Activated CD8-positive, alpha-beta T cell treated with anti-CD3 and anti-CD28 coated beads for 36 hours (primary cell): ENCODE data around the gene BCL2. TPM values are rescaled to one million over a fixed set of nuclear protein-coding genes. Genes with fewer than 3 reads are reported as not detected.
"Not testable (repeated sequence)": the region's sequence is repeated elsewhere in the genome, so short reads cannot be mapped to it uniquely, and the experiment has no call there.

Experiments used
- ATAC-seq: fragments of 200-7000 bp; cut with Tn5 transposase; one replicate; pipeline ENCODE4 v1.10.0; 2021; ENCODE audit warnings: mild to moderate bottlenecking, moderate library complexity
- CTCF ChIA-PET: fragments of 350-600 bp; sonication (Branson Sonifier 250); formaldehyde crosslinking; loops from one replicate; lab custom pipeline; 2021; ENCODE audit warnings: antibody characterized with exemption; lab: Charles Lee
- POLR2A ChIA-PET: fragments of 350-600 bp; sonication (Branson Sonifier 250); formaldehyde crosslinking; loops from one replicate; lab custom pipeline; 2021; ENCODE audit warnings: antibody characterized with exemption; lab: Charles Lee
- DNase-seq: peaks from one replicate; pipeline ENCODE4 v3.0.0-alpha.2; 2020
- H3K27ac Mint-ChIP-seq: one replicate; pipeline ENCODE4 v1.8.0; 2021; ENCODE audit warnings: mild to moderate bottlenecking, mixed read lengths
- H3K27me3 Mint-ChIP-seq: one replicate; pipeline ENCODE4 v1.8.0; 2021; ENCODE audit warnings: mixed read lengths
- H3K36me3 Mint-ChIP-seq: one replicate; pipeline ENCODE4 v1.8.0; 2021; ENCODE audit warnings: low read depth, mixed read lengths
- H3K4me1 Mint-ChIP-seq: one replicate; pipeline ENCODE4 v1.8.0; 2021; ENCODE audit warnings: low read depth, mixed read lengths
- H3K4me3 Mint-ChIP-seq: one replicate; pipeline ENCODE4 v1.8.0; 2021; ENCODE audit warnings: mild to moderate bottlenecking, moderate library complexity, mixed read lengths
- H3K9me3 Mint-ChIP-seq: one replicate; pipeline ENCODE4 v1.8.0; 2021; ENCODE audit warnings: mixed read lengths
- intact Hi-C: fragments of 100-400 bp; cut with micrococcal nuclease; formaldehyde crosslinking; loops from one replicate; pipeline ENCODE4 v1.10.0; 2022
- total RNA-seq, 2 experiments: library from RNA; stranded (reverse); gene quantifications; one replicate each; pipeline ENCODE4 v1.2.3, GENCODE V29; 2021
- TF ChIP-seq, protein P1 (sequence below): fragments of 200-600 bp; IDR thresholded peaks from one replicate; pipeline ENCODE4 v1.8.0; 2022; ENCODE audit warnings: antibody characterized with exemption, mild to moderate bottlenecking

The BCL2 gene
- total RNA-seq, 2 experiments from 2014 or later: 104 to 107 TPM

DNA sequence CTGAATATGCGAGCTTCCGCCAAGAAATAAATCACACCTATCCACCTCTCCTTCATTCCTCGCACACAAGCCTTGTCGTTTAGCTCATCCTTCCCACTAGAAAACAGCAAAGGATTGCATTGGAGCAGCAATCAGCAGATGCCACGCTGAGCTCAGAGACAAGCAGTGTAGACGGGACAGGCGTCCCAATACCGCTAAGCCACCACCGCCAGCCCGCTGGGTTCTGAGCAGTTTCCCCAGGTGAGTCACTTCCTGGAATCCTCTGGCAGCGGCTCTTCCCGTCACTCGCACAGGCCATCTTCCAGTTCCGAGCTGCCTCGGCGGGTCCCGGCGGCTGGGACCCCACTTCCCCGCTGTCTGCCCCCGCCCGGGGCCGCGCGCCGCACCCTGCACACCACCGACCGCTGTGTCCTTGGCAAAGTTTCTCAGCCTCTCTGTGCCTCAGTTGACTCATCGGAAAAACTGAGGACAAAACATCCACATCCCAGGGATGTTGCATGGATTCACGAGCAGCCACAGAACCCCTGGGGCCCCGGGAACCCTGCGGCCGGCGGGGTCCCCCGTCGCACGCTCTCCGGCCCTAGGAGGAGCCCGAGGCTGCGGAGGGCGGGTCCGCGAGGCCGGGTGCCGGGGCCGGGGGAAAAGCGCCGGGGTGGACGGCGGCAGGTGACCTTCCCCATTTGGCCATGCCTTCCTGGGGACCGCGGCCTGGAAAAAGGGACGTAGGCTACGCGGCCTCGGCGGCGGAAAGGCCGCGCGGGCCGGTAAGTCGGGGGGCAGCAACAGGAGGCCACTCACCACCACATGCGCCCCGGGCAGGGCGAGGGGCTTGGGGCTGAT is 46.9 kb upstream of the BCL2 start:
- Mint-ChIP-seq H3K9me3 (peaks cover 23% of the 10 kb centered on the region), H3K4me3 (peak overlapping the region; percentile 81), H3K27ac (peak overlapping the region; percentile 69), H3K27me3 (no peaks in the 10 kb centered on the region), H3K4me1 (peaks cover 29% of the 10 kb centered on the region), H3K36me3 (peaks cover 26% of the 10 kb centered on the region)
- peak; percentile 56 for ATAC-seq
- ChIA-PET POLR2A (interaction anchor here (0.7 to 2.1 kb wide), 8 partner anchors 9 to 229 kb away, joined by 3 to 7 read pairs (median 4); partner anchors contain the start of genes BCL2 and VPS4B), CTCF (interaction anchor here (0.8 to 4.6 kb wide), 9 partner anchors 8 to 349 kb away, joined by 3 to 36 read pairs (median 4); partner anchors contain the start of gene VPS4B)
- TF ChIP-seq, protein P1, sequence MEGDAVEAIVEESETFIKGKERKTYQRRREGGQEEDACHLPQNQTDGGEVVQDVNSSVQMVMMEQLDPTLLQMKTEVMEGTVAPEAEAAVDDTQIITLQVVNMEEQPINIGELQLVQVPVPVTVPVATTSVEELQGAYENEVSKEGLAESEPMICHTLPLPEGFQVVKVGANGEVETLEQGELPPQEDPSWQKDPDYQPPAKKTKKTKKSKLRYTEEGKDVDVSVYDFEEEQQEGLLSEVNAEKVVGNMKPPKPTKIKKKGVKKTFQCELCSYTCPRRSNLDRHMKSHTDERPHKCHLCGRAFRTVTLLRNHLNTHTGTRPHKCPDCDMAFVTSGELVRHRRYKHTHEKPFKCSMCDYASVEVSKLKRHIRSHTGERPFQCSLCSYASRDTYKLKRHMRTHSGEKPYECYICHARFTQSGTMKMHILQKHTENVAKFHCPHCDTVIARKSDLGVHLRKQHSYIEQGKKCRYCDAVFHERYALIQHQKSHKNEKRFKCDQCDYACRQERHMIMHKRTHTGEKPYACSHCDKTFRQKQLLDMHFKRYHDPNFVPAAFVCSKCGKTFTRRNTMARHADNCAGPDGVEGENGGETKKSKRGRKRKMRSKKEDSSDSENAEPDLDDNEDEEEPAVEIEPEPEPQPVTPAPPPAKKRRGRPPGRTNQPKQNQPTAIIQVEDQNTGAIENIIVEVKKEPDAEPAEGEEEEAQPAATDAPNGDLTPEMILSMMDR: no peak
- DNase-seq: peak; percentile 79
- intact Hi-C loops: loop anchor here (5.0 kb wide), 1 partner anchor 56 kb away; the partner anchor contains the start of gene VPS4B

DNA sequence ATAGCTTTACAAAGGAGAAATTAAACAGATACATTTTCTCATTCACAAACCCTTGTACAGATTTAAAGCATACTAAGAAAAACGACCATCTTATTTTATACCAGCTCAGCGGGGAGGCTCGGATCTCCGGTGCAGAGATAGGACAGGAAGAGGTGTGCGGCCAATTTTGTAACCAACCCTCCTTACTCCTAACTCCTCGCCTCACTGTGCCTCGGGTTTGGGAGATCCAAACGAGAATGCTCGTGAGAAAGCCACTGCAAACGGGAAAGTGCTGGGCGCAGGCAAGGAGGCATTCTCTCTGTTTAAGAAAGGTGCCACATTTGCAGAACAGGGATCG is 46.3 kb upstream of the BCL2 start:
- ATAC-seq: no peak
- Mint-ChIP-seq H3K27ac (peak overlapping the region; percentile 69), H3K4me1 (peaks cover 29% of the 10 kb centered on the region), H3K9me3 (peaks cover 23% of the 10 kb centered on the region), H3K4me3 (peak overlapping the region; percentile 81), H3K36me3 (peaks cover 29% of the 10 kb centered on the region), H3K27me3 (no peaks in the 10 kb centered on the region)
- ChIA-PET POLR2A (interaction anchor here (0.7 to 2.1 kb wide), 12 partner anchors 9 to 255 kb away, joined by 3 to 7 read pairs (median 3); partner anchors contain the start of genes BCL2 and VPS4B), CTCF (interaction anchor here (0.6 to 4.6 kb wide), 7 partner anchors 25 to 348 kb away, joined by 3 to 36 read pairs (median 3); no protein-coding TSS in a partner anchor)
- TF ChIP-seq, protein P1: no peak
- intact Hi-C loops: loop anchor here (5.0 kb wide), 1 partner anchor 56 kb away; the partner anchor contains the start of gene VPS4B
- DNase-seq: peak; percentile 43

DNA sequence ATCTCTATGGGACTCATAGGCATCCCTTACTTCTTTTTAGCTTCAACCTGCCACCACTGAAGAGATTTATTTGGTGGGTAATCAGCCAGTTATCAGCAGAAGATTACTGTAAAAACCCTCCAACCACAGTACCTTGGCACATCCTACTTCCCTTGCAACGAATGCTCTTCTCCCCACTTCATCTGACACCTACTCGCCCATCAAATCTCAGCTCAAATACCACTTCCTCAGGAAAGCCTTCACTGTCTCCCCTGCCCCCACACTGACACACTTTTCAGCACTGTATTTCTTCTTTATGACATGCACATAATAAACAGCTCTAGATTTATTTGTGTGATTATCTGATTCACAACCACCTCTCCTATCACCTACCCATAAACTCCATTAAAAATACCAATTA is 44.4 kb upstream of the BCL2 start:
- Mint-ChIP-seq H3K27me3 (no peaks in the 10 kb centered on the region), H3K9me3 (peaks cover 13% of the 10 kb centered on the region), H3K36me3 (peaks cover 30% of the 10 kb centered on the region), H3K4me3 (no peak overlapping the region), H3K27ac (no peak overlapping the region), H3K4me1 (peaks cover 27% of the 10 kb centered on the region)
- ChIA-PET POLR2A (interaction anchor here (0.7 to 0.9 kb wide), 3 partner anchors 26 to 59 kb away, joined by 3 read pairs; partner anchors contain the start of gene VPS4B), CTCF (interaction anchor here (0.7 to 4.6 kb wide), 7 partner anchors 24 to 350 kb away, joined by 3 to 36 read pairs (median 5); no protein-coding TSS in a partner anchor)
- DNase-seq (peak; percentile 49), ATAC-seq (no peak)
- TF ChIP-seq, protein P1: no peak
- intact Hi-C loops: no loop called here

DNA sequence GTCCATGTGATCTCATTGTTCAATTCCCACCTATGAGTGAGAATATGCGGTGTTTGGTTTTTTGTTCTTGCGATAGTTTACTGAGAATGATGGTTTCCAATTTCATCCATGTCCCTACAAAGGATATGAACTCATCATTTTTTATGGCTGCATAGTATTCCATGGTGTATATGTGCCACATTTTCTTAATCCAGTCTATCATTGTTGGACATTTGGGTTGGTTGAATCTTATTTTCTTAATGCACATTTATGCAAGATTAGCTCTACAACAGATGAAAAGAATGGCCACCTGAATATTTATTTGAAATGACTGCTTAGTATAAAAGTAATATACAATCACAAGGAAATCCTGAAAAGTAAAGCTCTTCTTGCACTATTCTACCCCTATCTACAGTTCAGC is 43.9 kb upstream of the BCL2 start:
- H3K9me3 Mint-ChIP-seq, H3K4me3 Mint-ChIP-seq, ATAC-seq, H3K27ac Mint-ChIP-seq, H3K27me3 Mint-ChIP-seq, intact Hi-C loops, DNase-seq: not testable (repeated sequence)
- Mint-ChIP-seq H3K36me3 (peaks cover 25% of the 10 kb centered on the region), H3K4me1 (peaks cover 24% of the 10 kb centered on the region)
- ChIA-PET POLR2A (interaction anchor here (0.7 to 0.9 kb wide), 3 partner anchors 26 to 59 kb away, joined by 3 read pairs; partner anchors contain the start of gene VPS4B), CTCF (interaction anchor here (1.0 to 4.6 kb wide), 6 partner anchors 23 to 347 kb away, joined by 3 to 36 read pairs (median 6); no protein-coding TSS in a partner anchor)

DNA sequence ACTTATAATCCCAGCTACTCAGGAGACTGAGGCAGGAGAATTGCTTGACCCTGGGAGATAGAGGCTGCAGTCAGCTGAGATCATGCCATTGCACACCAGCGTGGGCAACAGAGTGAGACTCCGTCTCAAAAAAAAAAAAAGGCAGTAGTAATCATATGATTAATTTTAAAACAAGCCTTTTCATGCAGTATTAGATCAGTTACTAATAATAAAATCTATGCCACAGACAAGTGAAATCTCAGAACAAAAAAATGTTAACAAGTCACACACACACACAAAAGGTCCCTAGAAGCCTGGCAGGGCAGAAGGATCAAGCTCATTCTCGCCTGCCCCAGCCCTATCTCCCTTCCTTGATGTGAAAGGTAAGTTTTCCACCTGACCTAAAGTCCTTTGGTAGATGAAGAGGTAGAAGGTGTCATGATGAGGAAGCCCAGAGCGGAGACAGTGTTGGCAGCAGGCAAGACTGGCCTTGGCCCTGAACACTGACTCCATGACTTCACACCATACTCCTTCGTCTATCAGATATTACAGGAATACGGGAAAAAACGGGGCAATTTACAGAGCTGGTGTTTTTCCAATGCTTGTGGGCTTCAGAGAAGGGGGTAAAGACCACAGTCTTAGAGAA is 36.8 kb upstream of the BCL2 start:
- POLR2A ChIA-PET: interaction anchor here (0.6 kb wide), 2 partner anchors 60 to 167 kb away, joined by 3 to 4 read pairs; no protein-coding TSS in a partner anchor
- H3K9me3 Mint-ChIP-seq: no peaks in the 10 kb centered on the region
- no peak overlapping the region for H3K4me3 Mint-ChIP-seq
- intact Hi-C loops: no loop called here
- no peaks in the 10 kb centered on the region for H3K4me1 Mint-ChIP-seq
- ATAC-seq (no peak), DNase-seq (no peak)
- no peaks in the 10 kb centered on the region for H3K27me3 Mint-ChIP-seq
- CTCF ChIA-PET: interaction anchor here (0.8 to 2.8 kb wide), 3 partner anchors 17 to 236 kb away, joined by 3 to 17 read pairs (median 3); no protein-coding TSS in a partner anchor
- TF ChIP-seq, protein P1: no peak
- peaks cover 23% of the 10 kb centered on the region for H3K36me3 Mint-ChIP-seq
- no peak overlapping the region for H3K27ac Mint-ChIP-seq
